WTC11 (cell line): ENCODE data around the gene TMA7B. TPM values are rescaled to one million over a fixed set of nuclear protein-coding genes. Genes with fewer than 3 reads are reported as not detected.

ENCODE experiments used
- ATAC-seq: fragments of 200-7000 bp; cut with Tn5 transposase; 2 replicates; pipeline ENCODE4 v1.10.0; 2021; ENCODE audit warnings: mild to moderate bottlenecking, moderate library complexity
- CTCF ChIA-PET: fragments of 300-600 bp; sonication (Branson Sonifier 250); formaldehyde crosslinking; loops from one replicate; lab custom pipeline; 2021; ENCODE audit warnings: antibody characterized with exemption; lab: Charles Lee
- POLR2A ChIA-PET: fragments of 350-600 bp; sonication (Branson Sonifier 250); formaldehyde crosslinking; loops from one replicate; lab custom pipeline; 2021; ENCODE audit warnings: antibody characterized with exemption; lab: Charles Lee
- DNase-seq: peaks from one replicate; pipeline ENCODE4 v3.0.0; 2021; ENCODE audit warnings: low spot score
- H3K27ac Mint-ChIP-seq: 2 replicates; pipeline ENCODE4 v1.8.0; 2021; ENCODE audit warnings: mixed read lengths
- H3K27me3 Mint-ChIP-seq: 2 replicates; pipeline ENCODE4 v1.8.0; 2021; ENCODE audit warnings: low read depth, mild to moderate bottlenecking, moderate library complexity, mixed read lengths
- H3K36me3 Mint-ChIP-seq: 2 replicates; pipeline ENCODE4 v1.8.0; 2021; ENCODE audit warnings: mixed read lengths
- H3K4me1 Mint-ChIP-seq: 2 replicates; pipeline ENCODE4 v1.8.0; 2022; ENCODE audit warnings: mixed read lengths
- H3K4me3 Mint-ChIP-seq: 2 replicates; pipeline ENCODE4 v1.8.0; 2021; ENCODE audit warnings: mild to moderate bottlenecking, moderate library complexity, mixed read lengths
- H3K9me3 Mint-ChIP-seq: 2 replicates; pipeline ENCODE4 v1.8.0; 2021; ENCODE audit warnings: mixed read lengths
- CREB1 ChIP-seq: sonication (generic); formaldehyde crosslinking; IDR thresholded peaks from 2 replicates; pipeline ENCODE4 v1.8.0; 2023; ENCODE audit warnings: mild to moderate bottlenecking, missing genetic modification reagents
- CTCF ChIP-seq: fragments of 200-600 bp; IDR thresholded peaks from 2 replicates; pipeline ENCODE4 v1.8.0; 2022; ENCODE audit warnings: antibody characterized with exemption
- ETV6 ChIP-seq: sonication (generic); formaldehyde crosslinking; IDR thresholded peaks from 2 replicates; pipeline ENCODE4 v1.8.1; 2022; ENCODE audit warnings: mild to moderate bottlenecking, missing genetic modification reagents
- FOXJ3 ChIP-seq: sonication (generic); formaldehyde crosslinking; IDR thresholded peaks from 2 replicates; pipeline ENCODE4 v1.9.0; 2021; ENCODE audit warnings: missing genetic modification reagents, mild to moderate bottlenecking, borderline replicate concordance
- IRF1 ChIP-seq: sonication (generic); formaldehyde crosslinking; IDR thresholded peaks from 2 replicates; pipeline ENCODE4 v1.8.0; 2023; ENCODE audit warnings: missing genetic modification reagents
- JAZF1 ChIP-seq: fragments of 250-450 bp; sonication (Bioruptor Pico); IDR thresholded peaks from 2 replicates; pipeline ENCODE4 v1.9.0; 2021; ENCODE audit warnings: moderate library complexity, mild to moderate bottlenecking, inconsistent platforms
- KAT7 ChIP-seq: sonication (generic); formaldehyde crosslinking; IDR thresholded peaks from 2 replicates; pipeline ENCODE4 v1.8.1; 2023; ENCODE audit warnings: missing genetic modification reagents, mild to moderate bottlenecking, borderline replicate concordance
- NR3C1 ChIP-seq: sonication (generic); formaldehyde crosslinking; conservative IDR thresholded peaks from 2 replicates; pipeline ENCODE4 v1.8.1; 2023; ENCODE audit warnings: low read depth, mild to moderate bottlenecking, missing genetic modification reagents
- OVOL2 ChIP-seq: fragments of 250-450 bp; sonication (Bioruptor Pico); IDR thresholded peaks from 2 replicates; pipeline ENCODE4 v1.9.0; 2021; ENCODE audit warnings: mild to moderate bottlenecking, borderline replicate concordance
- PRDM15 ChIP-seq: sonication (generic); formaldehyde crosslinking; IDR thresholded peaks from 2 replicates; pipeline ENCODE4 v1.8.0; 2022; ENCODE audit warnings: missing genetic modification reagents
- TCF7 ChIP-seq: sonication (generic); formaldehyde crosslinking; IDR thresholded peaks from 2 replicates; pipeline ENCODE4 v1.8.0; 2022; ENCODE audit warnings: mild to moderate bottlenecking, low read depth, missing genetic modification reagents, moderate library complexity
- ZNF671 ChIP-seq: fragments of 250-450 bp; sonication (Bioruptor Pico); IDR thresholded peaks from 2 replicates; pipeline ENCODE4 v1.8.0; 2021; ENCODE audit warnings: mild to moderate bottlenecking
- total RNA-seq: library from RNA; stranded (reverse); gene quantifications from 3 replicates; pipeline ENCODE4 v1.2.3, GENCODE V29; 2021
- TF ChIP-seq, protein P1 (sequence below): sonication (generic); formaldehyde crosslinking; conservative IDR thresholded peaks from 2 replicates; pipeline ENCODE4 v1.8.1; 2022; ENCODE audit warnings: mild to moderate bottlenecking, missing genetic modification reagents

The TMA7B gene
- total RNA-seq, 1 experiment from 2014 or later: not detected

- DNase-seq (no peak), ATAC-seq (no peak)
- ChIA-PET CTCF (interaction anchor here (0.7 to 1.7 kb wide), 4 partner anchors 28 to 66 kb away, joined by 3 to 7 read pairs (median 3); no protein-coding TSS in a partner anchor), POLR2A (no interaction called here)
- Mint-ChIP-seq H3K36me3 (no peaks in the 10 kb centered on the region), H3K27ac (no peak overlapping the region), H3K4me3 (no peak overlapping the region)
- TF ChIP-seq KAT7 (CRISPR knock-in tag) (no peak), TCF7 (no peak), NR3C1 (CRISPR knock-in tag) (no peak), FOXJ3 (CRISPR knock-in tag) (no peak), PRDM15 (CRISPR knock-in tag) (no peak), ETV6 (CRISPR knock-in tag) (no peak), CREB1 (no peak), CTCF (no peak), IRF1 (CRISPR knock-in tag) (no peak), OVOL2 (CRISPR knock-in tag) (no peak)
- TF ChIP-seq, all 79 proteins: peak for 0
- Mint-ChIP-seq H3K27me3 (peaks cover 11% of the 10 kb centered on the region), H3K4me1 (peaks cover 31% of the 10 kb centered on the region), H3K9me3 (peaks cover 5% of the 10 kb centered on the region; the same call in 1 of the 2 replicates)
Measured at GRCh38 chr22:39960791-39961746, 872 bp downstream of the TMA7B start.

DNA sequence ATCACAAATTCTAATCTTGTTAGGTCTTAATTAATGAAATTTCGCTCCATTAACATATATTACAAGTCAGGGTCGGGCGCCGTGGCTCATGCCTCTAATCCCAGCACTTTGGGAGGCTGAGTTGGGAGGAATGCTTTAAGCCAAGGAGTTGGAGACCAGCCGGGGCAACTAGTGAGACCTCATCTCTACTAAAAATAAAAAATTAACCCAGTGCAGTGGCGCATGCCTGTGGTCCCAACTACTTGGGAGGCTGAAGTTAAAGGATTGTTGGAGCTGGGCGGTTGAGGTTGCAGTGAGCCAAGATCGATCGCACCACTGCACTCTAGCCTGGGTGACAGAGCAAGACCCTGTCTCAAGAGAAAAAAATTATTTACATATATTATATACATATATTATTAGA, 1.9 kb downstream of the TMA7B start:
- peaks cover 5% of the 10 kb centered on the region; the same call in 1 of the 2 replicates for H3K9me3 Mint-ChIP-seq
- ATAC-seq: no peak
- ChIA-PET CTCF (interaction anchor here (1.2 to 1.4 kb wide), 3 partner anchors 19 to 47 kb away, joined by 3 read pairs; no protein-coding TSS in a partner anchor), POLR2A (interaction anchor here (0.6 kb wide), 1 partner anchor 72 kb away, joined by 3 read pairs; no protein-coding TSS in a partner anchor)
- DNase-seq: no peak
- no peak overlapping the region for H3K27ac Mint-ChIP-seq
- no peak for TF ChIP-seq ZNF671 (CRISPR knock-in tag)
- peaks cover 28% of the 10 kb centered on the region for H3K4me1 Mint-ChIP-seq
- H3K27me3 Mint-ChIP-seq: peaks cover 11% of the 10 kb centered on the region
- H3K4me3 Mint-ChIP-seq: no peak overlapping the region
- H3K36me3 Mint-ChIP-seq: no peaks in the 10 kb centered on the region

DNA sequence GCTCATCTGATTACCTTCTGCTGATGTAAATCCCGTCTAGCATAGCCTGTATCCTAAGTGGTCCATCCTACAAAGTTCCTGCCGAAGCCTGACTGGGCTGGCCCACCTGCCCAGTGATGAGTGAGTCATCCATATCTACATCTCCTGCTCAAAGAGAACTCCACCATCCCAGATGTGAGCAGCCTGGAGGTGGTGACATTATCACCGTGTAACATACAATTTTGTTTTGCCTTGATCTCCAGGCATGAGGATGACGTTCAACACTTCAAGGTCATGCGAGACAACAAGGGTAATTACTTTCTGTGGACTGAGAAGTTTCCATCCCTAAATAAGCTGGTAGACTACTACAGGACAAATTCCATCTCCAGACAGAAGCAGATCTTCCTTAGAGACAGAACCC, 5.6 kb downstream of the TMA7B start:
- ATAC-seq: no peak
- Mint-ChIP-seq H3K4me3 (no peak overlapping the region), H3K36me3 (no peaks in the 10 kb centered on the region), H3K9me3 (no peaks in the 10 kb centered on the region), H3K27ac (no peak overlapping the region), H3K27me3 (peaks cover 2% of the 10 kb centered on the region; the same call in 1 of the 2 replicates), H3K4me1 (peaks cover 8% of the 10 kb centered on the region)
- no peak for DNase-seq
- ChIA-PET POLR2A (no interaction called here), CTCF (interaction anchor here (1.5 kb wide), 1 partner anchor 33 kb away, joined by 5 read pairs; no protein-coding TSS in a partner anchor)
- TF ChIP-seq ZNF671 (CRISPR knock-in tag) (no peak), JAZF1 (no peak)
- TF ChIP-seq, protein P1, sequence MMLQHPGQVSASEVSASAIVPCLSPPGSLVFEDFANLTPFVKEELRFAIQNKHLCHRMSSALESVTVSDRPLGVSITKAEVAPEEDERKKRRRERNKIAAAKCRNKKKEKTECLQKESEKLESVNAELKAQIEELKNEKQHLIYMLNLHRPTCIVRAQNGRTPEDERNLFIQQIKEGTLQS (CRISPR knock-in tag): no peak
